GM10248 (cell line): ENCODE results near the gene KAT8.

Source experiments
- CTCF ChIA-PET: fragments of 300-600 bp; sonication (Branson Sonifier 250); formaldehyde crosslinking; extraction: SDS; loops from one replicate; lab custom pipeline; 2021; ENCODE audit warnings: antibody characterized with exemption; lab: Yijun Ruan, JAX
- POLR2A ChIA-PET: fragments of 350-650 bp; sonication (Branson Sonifier 250); formaldehyde crosslinking; extraction: SDS; loops from one replicate; lab custom pipeline; 2020; ENCODE audit warnings: antibody characterized with exemption; lab: Yijun Ruan, JAX
- DNase-seq: peaks from one replicate; pipeline ENCODE4 v3.0.0; 2012; ENCODE audit errors: extremely low spot score
- CTCF ChIP-seq: IDR thresholded peaks from 2 replicates; pipeline ENCODE4 v1.5.1; 2012; ENCODE audit warnings: mild to moderate bottlenecking, low read depth; ENCODE audit errors: extremely low read depth, missing control alignments, control extremely low read depth

The KAT8 gene

DNA sequence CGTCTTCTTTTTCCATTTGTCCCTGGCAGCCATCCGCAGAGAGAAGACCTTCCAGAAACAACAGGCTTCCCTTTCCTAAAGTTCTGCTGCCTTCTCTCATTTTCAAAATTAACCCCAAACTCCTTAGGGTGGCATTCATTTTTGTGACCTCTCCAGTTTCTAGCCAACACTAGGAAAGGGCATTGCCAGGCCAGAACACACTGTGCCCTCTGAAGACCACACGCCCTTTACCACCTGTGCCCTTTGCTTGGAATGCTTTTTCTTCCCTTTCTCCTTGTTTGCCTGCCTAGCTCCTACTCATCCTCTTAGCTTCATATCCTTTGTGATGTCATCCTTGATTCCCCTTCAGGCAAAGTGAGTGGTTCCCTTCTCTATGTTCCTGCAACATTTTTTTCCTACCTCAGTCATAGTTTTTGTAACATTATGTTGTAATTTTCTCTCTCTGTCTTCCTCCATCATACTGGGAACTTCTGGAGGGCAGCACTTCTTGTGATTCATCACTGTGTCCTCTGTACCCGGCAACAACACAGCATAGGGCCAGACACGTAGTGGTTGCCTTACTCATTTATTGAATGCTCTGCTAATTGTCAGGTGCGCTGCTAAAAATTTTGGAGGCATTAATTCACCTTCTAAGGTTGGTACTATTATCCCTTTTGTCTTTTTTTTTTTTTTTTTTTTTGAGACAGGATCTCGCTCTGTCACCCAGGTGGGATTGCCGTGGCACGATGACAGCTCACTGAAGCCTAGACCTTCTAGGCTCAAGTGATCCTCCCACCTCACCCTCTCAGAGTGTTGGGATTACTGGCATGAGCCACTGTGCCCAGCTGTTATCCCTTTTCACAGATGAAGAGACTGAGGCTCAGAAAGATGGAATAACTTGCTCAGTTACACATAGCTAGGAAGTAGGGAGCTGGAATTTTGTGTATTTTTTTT is 1.0 kb downstream of the KAT8 start:
- no peak for TF ChIP-seq CTCF
- no peak for DNase-seq
- POLR2A ChIA-PET, result interaction anchor here (0.5 to 1.7 kb wide), 9 partner anchors 11 to 330 kb away, joined by 3 to 23 read pairs (median 5); partner anchors contain the start of gene FUS
- CTCF ChIA-PET, result interaction anchor here (0.7 to 3.0 kb wide), 9 partner anchors 11 to 339 kb away, joined by 3 to 24 read pairs (median 3); no protein-coding TSS in a partner anchor

DNA sequence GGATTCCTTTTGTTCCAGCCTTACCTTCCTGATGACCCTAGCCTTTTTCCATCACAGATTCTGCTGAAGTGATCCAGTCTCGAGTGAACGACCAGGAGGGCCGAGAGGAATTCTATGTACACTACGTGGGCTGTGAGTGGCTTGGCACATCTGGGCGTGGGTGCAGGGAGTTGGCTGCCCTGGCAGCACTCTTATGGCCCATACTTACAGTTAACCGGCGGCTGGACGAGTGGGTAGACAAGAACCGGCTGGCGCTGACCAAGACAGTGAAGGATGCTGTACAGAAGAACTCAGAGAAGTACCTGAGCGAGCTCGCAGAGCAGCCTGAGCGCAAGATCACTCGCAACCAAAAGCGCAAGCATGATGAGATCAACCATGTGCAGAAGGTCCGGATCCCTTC is 2.7 kb downstream of the KAT8 start:
- ChIA-PET POLR2A (no interaction called here), CTCF (interaction anchor here (1.8 to 3.0 kb wide), 3 partner anchors 9 to 22 kb away, joined by 5 to 16 read pairs (median 14); no protein-coding TSS in a partner anchor)
- TF ChIP-seq CTCF, result no peak
- DNase-seq, result no peak

DNA sequence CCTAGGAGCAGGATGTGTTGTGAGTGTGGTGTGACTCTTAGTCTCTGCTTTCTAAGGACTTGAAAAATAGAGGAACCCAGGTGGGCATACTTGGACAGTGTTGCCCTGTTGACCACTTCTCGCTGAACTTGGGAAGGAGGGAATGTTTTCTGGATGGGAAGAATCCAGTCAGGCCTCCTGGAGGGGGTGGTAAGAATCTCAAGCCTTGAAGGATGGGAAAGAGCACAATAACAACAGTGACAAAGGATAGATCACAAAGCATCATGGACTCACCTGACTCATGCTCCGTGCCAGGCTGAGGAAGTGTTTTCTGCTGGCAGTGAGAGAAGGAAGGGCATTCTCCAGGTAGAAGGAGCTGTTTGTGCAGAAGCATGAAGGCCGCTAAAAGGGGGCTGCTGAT is 8.4 kb downstream of the KAT8 start:
- CTCF ChIA-PET, result interaction anchor here (8.5 kb wide), 1 partner anchor 15 kb away, joined by 68 read pairs; no protein-coding TSS in a partner anchor
- POLR2A ChIA-PET, result no interaction called here
- DNase-seq, result no peak

GRCh38 chr16:31127182-31127581 is 9.7 kb downstream of the KAT8 start:
- POLR2A ChIA-PET, result no interaction called here
- no peak for TF ChIP-seq CTCF
- CTCF ChIA-PET, result interaction anchor here (0.7 to 8.5 kb wide), 2 partner anchors 14 to 331 kb away, joined by 3 to 68 read pairs; no protein-coding TSS in a partner anchor
- no peak for DNase-seq

More for the DNA sequence above, 8.4 kb downstream of the KAT8 start:
- no peak for TF ChIP-seq CTCF

DNA sequence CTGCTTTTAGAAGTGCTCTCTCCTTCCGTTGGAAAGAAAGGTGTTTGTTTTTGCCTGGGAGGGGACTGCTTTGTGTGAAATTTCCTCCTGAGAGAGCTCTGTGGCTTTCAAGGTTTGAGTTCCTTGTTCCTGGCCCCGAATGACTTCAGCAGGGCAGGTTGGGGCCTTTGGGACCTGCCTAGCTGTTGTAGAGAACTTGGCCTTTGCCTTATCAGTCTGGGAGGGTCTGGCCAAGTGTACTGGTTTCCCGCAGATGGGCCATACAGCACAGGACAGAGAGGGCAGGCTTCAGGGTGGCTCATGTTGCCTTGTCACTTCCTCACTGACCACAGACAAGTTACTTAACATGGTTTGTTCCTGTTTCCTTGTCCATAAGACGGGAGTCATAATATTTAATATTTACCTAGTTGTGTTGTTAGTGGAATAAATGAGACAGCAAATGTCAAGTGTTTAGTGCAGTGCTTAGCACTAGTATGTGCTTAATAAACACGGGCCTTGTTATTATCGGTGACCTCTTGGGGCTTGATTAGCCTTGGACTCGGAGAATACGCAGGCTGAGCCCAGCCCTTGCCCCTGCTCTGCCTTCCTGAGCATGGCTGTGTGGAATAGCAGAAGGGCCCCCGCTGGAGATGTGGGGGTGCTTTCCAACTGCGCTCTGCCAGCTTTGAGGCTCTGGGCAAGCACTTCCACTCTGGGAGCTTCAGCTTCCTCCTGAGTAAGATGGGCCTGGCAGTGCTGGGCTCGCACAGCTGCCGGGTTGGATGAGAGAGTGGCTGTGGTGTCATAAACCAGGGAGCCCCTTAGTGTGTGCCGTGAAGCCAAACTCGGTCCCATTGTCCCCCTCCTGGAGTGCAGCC is 11.5 kb downstream of the KAT8 start:
- TF ChIP-seq CTCF, result no peak
- POLR2A ChIA-PET, result interaction anchor here (1.9 kb wide), 1 partner anchor 11 kb away, joined by 8 read pairs; the partner anchor contains the start of gene KAT8
- CTCF ChIA-PET, result interaction anchor here (1.0 to 8.5 kb wide), 4 partner anchors 9 to 28 kb away, joined by 3 to 68 read pairs (median 8); partner anchors contain the start of gene KAT8
- no peak for DNase-seq
